ENCODE results near the gene ANKFN1.

- TF ChIP-seq CTCF (IDR thresholded peaks at IDR 0.05; ENCODE audit: insufficient read depth, low read length, poor library complexity, severe bottlenecking), result no peak
- no peak for TF ChIP-seq EZH2phosphoT487 (conservative IDR thresholded peaks at IDR 0.05; ENCODE audit: low read length)
Observed at GRCh38 chr17:56373981-56374833, 220.9 kb downstream of the ANKFN1 start.

Measured in SU-DHL-6 (cell line).